HEK293 (cell line): ENCODE results near the gene CMIP.
"Not testable (repeated sequence)": the region's sequence is repeated elsewhere in the genome, so short reads cannot be mapped to it uniquely, and the experiment has no call there.

Experiments used
- CTCF ChIA-PET: fragments of 350-600 bp; formaldehyde crosslinking; extraction: SDS; loops from one replicate; lab custom pipeline; 2021; ENCODE audit warnings: antibody characterized with exemption; lab: Yijun Ruan, JAX
- POLR2A ChIA-PET: fragments of 300-600 bp; formaldehyde crosslinking; extraction: SDS; loops from one replicate; lab custom pipeline; 2020; ENCODE audit warnings: antibody characterized with exemption, inconsistent platforms; lab: Yijun Ruan, JAX
- H3K27ac ChIP-seq: fragments of 200-500 bp; sonication (Bioruptor generic); 2 replicates; pipeline ENCODE4 v1.5.1; 2014; ENCODE audit warnings: low read depth, low read length, control low read depth, inconsistent platforms; ENCODE audit errors: extremely low read depth
- H3K36me3 ChIP-seq, 2 experiments: fragments of 200-500 bp in 1 of 2; sonication (Bioruptor generic) in 1 of 2; 1 replicate in 1 of 2; 2 replicates in 1 of 2; pipeline ENCODE4 v1.5.1; 2014 to 2017; ENCODE audit warnings: inconsistent platforms in 2 of 2, low read length in 2 of 2; ENCODE audit not compliant: control insufficient read depth in 2 of 2, insufficient read depth in 1 of 2
- H3K4me1 ChIP-seq: fragments of 200-500 bp; sonication (Bioruptor generic); 2 replicates; pipeline ENCODE4 v1.5.1; 2014; ENCODE audit warnings: mild to moderate bottlenecking, low read length, inconsistent platforms; ENCODE audit not compliant: control insufficient read depth, insufficient read depth
- H3K4me3 ChIP-seq: 2 replicates; pipeline ENCODE4 v1.5.1; 2011; ENCODE audit warnings: low read depth, mild to moderate bottlenecking, control low read depth, low read length, moderate library complexity
- H3K9me3 ChIP-seq: fragments of 200-500 bp; sonication (Bioruptor generic); 2 replicates; pipeline ENCODE4 v1.5.1; 2014; ENCODE audit warnings: low read depth, low read length, inconsistent platforms; ENCODE audit not compliant: control insufficient read depth, insufficient read depth
- MEIS1 ChIP-seq: sonication (generic); formaldehyde crosslinking; IDR thresholded peaks from 2 replicates; pipeline ENCODE4 v1.8.1; 2022; ENCODE audit warnings: missing genetic modification reagents, mild to moderate bottlenecking, borderline replicate concordance
- MYNN ChIP-seq: fragments of 450-650 bp; formaldehyde crosslinking; IDR thresholded peaks from 2 replicates; pipeline ENCODE4 v1.5.1; 2016; ENCODE audit warnings: missing biosample characterization, missing genetic modification characterization, borderline replicate concordance
- PATZ1 ChIP-seq: fragments of 450-650 bp; formaldehyde crosslinking; IDR thresholded peaks from 2 replicates; pipeline ENCODE4 v1.5.1; 2016; ENCODE audit warnings: missing biosample characterization, missing genetic modification characterization
- ZBTB10 ChIP-seq: fragments of 450-650 bp; formaldehyde crosslinking; IDR thresholded peaks from 2 replicates; pipeline ENCODE4 v1.5.1; 2016; ENCODE audit warnings: missing biosample characterization, missing genetic modification characterization
- ZBTB49 ChIP-seq: fragments of 450-650 bp; formaldehyde crosslinking; IDR thresholded peaks from 2 replicates; pipeline ENCODE4 v1.5.1; 2016; ENCODE audit warnings: missing biosample characterization, missing genetic modification characterization, low read depth
- ZFP37 ChIP-seq: fragments of 450-650 bp; formaldehyde crosslinking; IDR thresholded peaks from 2 replicates; pipeline ENCODE4 v1.5.1; 2016; ENCODE audit warnings: missing biosample characterization, missing genetic modification characterization
- ZNF26 ChIP-seq: fragments of 450-650 bp; formaldehyde crosslinking; IDR thresholded peaks from 2 replicates; pipeline ENCODE4 v1.5.1; 2016; ENCODE audit warnings: missing biosample characterization, missing genetic modification characterization
- ZNF416 ChIP-seq: fragments of 450-650 bp; formaldehyde crosslinking; IDR thresholded peaks from 2 replicates; pipeline ENCODE4 v1.5.1; 2016; ENCODE audit warnings: missing biosample characterization, missing genetic modification characterization
- ZNF513 ChIP-seq: fragments of 450-650 bp; IDR thresholded peaks from 2 replicates; pipeline ENCODE4 v1.5.1; 2018; ENCODE audit warnings: missing biosample characterization, missing genetic modification characterization
- ZNF704 ChIP-seq: fragments of 450-650 bp; formaldehyde crosslinking; IDR thresholded peaks from 2 replicates; pipeline ENCODE4 v1.5.1; 2016; ENCODE audit warnings: missing biosample characterization, missing genetic modification characterization
- ZNF843 ChIP-seq: fragments of 450-650 bp; formaldehyde crosslinking; IDR thresholded peaks from 2 replicates; pipeline ENCODE4 v1.5.1; 2016; ENCODE audit warnings: missing biosample characterization, missing genetic modification characterization

The CMIP gene

GRCh38 chr16:81577272-81577671 lies 132.7 kb downstream of the CMIP start:
- H3K9me3 ChIP-seq, H3K27ac ChIP-seq, POLR2A ChIA-PET, H3K4me3 ChIP-seq, H3K4me1 ChIP-seq, H3K36me3 ChIP-seq: not testable (repeated sequence)
- peak; percentile 91 for TF ChIP-seq ZNF513 (tag by site-specific recombination)
- CTCF ChIA-PET = interaction anchor here (0.6 kb wide), 1 partner anchor 146 kb away, joined by 3 read pairs; no protein-coding TSS in a partner anchor

- Histone ChIP-seq H3K4me1 (no peaks in the 10 kb centered on the region), H3K4me3 (no peak overlapping the region), H3K27ac (no peak overlapping the region), H3K9me3 (no peaks in the 10 kb centered on the region), H3K36me3 (no peaks in the 10 kb centered on the region)
- CTCF ChIA-PET = interaction anchor here (1.3 kb wide), 1 partner anchor 19 kb away, joined by 3 read pairs; no protein-coding TSS in a partner anchor
- TF ChIP-seq ZBTB49 (tag by site-specific recombination) (no peak), ZNF513 (tag by site-specific recombination) (peak; percentile 96), MYNN (tag by site-specific recombination) (no peak), ZNF26 (tag by site-specific recombination) (no peak)
- POLR2A ChIA-PET = interaction anchor here (0.6 kb wide), 1 partner anchor 199 kb away, joined by 5 read pairs; no protein-coding TSS in a partner anchor
Observed at GRCh38 chr16:81578076-81578475, 133.5 kb downstream of the CMIP start.

- H3K9me3 ChIP-seq = no peaks in the 10 kb centered on the region
- H3K27ac ChIP-seq = no peak overlapping the region
- H3K4me3 ChIP-seq = no peak overlapping the region
- ChIA-PET CTCF (interaction anchor here (1.3 kb wide), 1 partner anchor 19 kb away, joined by 3 read pairs; no protein-coding TSS in a partner anchor), POLR2A (no interaction called here)
- no peaks in the 10 kb centered on the region for H3K36me3 ChIP-seq
- H3K4me1 ChIP-seq = no peaks in the 10 kb centered on the region
- TF ChIP-seq ZNF416 (tag by site-specific recombination) (no peak), ZFP37 (no peak), MEIS1 (CRISPR knock-in tag) (no peak), ZNF704 (tag by site-specific recombination) (no peak), ZNF843 (tag by site-specific recombination) (no peak), PATZ1 (tag by site-specific recombination) (no peak), ZBTB10 (no peak)
Observed at GRCh38 chr16:81578636-81579413, 134.2 kb downstream of the CMIP start.
